Stimulated activated CD4-positive, alpha-beta T cell treated with anti-CD3 and anti-CD28 coated beads, Interleukin-15, amount 100 ng/mL, for 48 hours (primary cell): ENCODE data around the gene FAM110D.

ENCODE experiments used
- DNase-seq, 2 donors: peaks; one replicate each; pipeline ENCODE4 v3.0.0-alpha.2; 2020; ENCODE audit warnings: low read depth in 2 of 2

Gene FAM110D

GRCh38 chr1:26158908-26159742 is at the start of gene FAM110D:
Gene FAM110D (plus strand): TSS chr1:26159079. CDS start chr1:26161292, 2,213 bp downstream.
- DNase-seq = no peak

- no peak for DNase-seq
These were observed 49.4 kb upstream of the FAM110D start for GRCh38 chr1:26109229-26110164.

GRCh38 chr1:26110731-26111529 is 47.9 kb upstream of the FAM110D start:
- peak; percentile 47 to 49 for DNase-seq

- peak; percentile 86 to 91 for DNase-seq
These were observed 47.1 kb upstream of the FAM110D start, which contains the start of gene PDIK1L for GRCh38 chr1:26111530-26112406. Gene PDIK1L (plus strand): TSS chr1:26111824. CDS start chr1:26114309, 2,485 bp downstream.

- DNase-seq = no peak
These were observed 46.5 kb upstream of the FAM110D start for GRCh38 chr1:26112407-26112775.

- no peak for DNase-seq
These were observed 44.5 kb upstream of the FAM110D start for GRCh38 chr1:26114165-26114927.

GRCh38 chr1:26119892-26120608 is 38.8 kb upstream of the FAM110D start:
- no peak for DNase-seq

- no peak for DNase-seq
These were observed 36.8 kb upstream of the FAM110D start for GRCh38 chr1:26121854-26122773.

- DNase-seq = no peak
These were observed 35.6 kb upstream of the FAM110D start for GRCh38 chr1:26122988-26123973.

- no peak for DNase-seq
These were observed 34.2 kb upstream of the FAM110D start for GRCh38 chr1:26124418-26125331.

GRCh38 chr1:26125382-26125781 is 33.5 kb upstream of the FAM110D start:
- no peak for DNase-seq

GRCh38 chr1:26125946-26126320 is 32.9 kb upstream of the FAM110D start:
- no peak for DNase-seq

- no peak for DNase-seq
These were observed 32.4 kb upstream of the FAM110D start for GRCh38 chr1:26126321-26127084.

GRCh38 chr1:26127235-26128163 is 31.4 kb upstream of the FAM110D start:
- no peak for DNase-seq
